GM18519 (cell line): ENCODE measurements around the gene DSG4.

Experiments
- ATAC-seq: cut with Tn5 transposase; IDR thresholded peaks from one replicate; pipeline ENCODE4 v1.9.1; 2021; ENCODE audit warnings: mild to moderate bottlenecking, moderate library complexity; ENCODE audit not compliant: unreplicated experiment, low FRiP score

The DSG4 gene

DNA sequence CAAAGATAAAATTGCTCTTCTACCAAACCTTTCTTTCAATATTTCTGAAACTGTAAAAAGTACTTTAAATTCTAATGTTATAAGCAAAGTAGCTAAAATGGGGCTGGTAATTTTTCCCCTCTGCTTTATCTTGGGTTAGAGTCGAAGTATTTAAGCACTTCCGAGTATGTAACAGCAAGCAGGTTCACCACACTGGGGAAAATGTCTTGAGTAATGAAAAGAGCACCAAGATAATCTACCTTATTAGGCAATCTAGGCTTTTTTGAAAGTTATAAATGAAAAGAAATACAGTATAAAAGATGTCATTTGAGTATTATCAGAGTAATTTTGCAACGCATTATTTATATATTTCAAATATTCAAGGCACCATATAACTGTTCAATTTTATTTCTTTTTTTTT lies 70.3 kb downstream of the DSG4 start:
- no peak for ATAC-seq

DNA sequence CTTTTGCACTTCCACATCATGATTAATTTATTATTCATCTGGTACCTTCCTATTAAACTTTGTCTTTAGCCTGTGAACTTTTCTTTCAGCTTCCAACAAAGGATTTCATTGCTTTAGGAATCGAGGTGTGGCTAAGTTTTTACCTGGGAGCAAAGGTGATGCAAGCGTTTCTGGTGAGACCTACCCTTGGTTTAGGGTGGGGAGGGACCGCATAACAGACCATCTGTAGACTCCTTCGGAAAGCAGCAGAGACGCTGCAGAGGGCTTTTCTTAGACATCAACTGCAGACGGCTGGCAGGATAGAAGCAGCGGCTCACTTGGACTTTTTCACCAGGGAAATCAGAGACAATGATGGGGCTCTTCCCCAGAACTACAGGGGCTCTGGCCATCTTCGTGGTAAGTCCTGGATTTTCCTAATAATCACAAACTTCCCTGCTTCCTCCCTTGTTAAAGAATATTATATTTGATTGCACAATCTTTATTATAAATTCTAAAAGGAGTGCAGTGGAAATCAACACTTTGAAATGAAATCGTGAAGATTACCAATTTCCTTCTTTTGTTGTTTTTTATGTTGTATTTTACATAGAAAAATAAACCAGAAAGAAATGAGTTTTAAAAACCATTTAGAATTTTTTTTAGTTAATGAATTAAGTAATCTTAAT lies 71.1 kb downstream of the DSG4 start, which contains the start of gene DSG3:
Gene DSG3 (plus strand): TSS at position 212 of the 662 bp plus-strand sequence. CDS start 137 bp downstream, at position 349.
- ATAC-seq, result no peak

DNA sequence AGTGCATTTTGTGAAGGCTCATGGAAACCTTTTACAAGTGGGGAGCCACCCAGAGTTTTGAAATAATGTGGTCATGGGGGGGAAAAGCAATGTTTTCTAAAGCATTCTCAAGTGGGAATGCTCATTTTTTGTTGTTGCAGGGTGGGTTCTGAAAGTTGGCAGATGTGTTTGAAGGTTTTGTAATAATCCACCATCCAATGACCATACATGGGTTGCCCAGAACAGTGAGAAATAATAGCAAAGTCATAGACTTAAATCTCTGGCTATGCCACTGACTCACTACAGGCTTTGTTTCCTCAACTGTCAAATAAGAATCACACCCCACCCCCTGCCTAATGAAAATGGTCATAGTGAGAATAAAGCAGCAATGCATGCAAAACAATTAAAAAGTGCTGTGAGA lies 73.8 kb downstream of the DSG4 start:
- no peak for ATAC-seq

DNA sequence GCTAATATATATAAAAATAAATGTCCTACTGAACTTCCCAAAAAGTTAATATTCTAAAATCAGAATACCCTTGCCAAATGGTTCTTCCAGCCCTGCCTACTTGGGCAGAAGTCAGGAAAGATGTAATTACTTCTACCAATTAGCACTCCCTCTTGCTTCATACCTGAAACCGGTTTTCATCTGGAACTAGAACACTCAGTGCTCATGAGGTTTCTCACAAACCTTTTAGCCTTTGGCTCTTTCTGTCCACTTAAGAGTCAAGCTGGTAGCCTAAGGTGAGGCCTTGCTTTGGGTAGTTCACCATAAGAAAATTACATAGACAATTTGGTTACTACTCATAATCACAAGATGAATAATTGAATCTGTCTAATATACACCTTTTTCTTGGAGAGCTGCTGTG lies 75.0 kb downstream of the DSG4 start:
- no peak for ATAC-seq

DNA sequence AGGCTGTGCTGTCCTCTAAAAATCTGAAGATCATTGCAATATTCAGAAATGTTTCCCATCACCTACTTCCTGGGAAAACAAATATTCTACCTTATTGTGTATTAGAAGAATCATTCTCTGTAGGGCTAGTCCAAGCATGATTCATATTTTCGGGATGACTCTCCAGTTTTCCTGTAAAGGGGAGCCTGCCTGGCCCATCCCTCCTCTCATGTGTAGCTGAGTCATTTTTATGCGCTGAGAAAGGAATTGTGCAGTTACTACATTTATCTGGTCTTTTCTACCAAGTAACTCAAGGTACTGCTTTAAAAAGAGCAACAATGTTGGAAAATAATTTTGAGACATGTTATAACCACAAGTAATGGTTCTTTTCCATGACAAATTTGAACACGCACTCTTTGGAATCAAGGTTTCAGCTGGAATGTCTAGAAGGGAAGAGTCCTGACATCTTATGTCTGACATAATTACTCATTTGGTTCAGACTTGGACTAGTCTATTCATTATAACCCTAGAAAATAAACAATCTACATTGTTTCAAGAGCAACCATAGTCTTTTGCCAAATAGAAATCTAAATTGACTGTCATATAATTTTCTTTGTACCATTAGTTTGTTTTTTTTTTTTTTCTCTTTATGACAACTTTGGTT lies 77.6 kb downstream of the DSG4 start:
- no peak for ATAC-seq
